Panc1 (cell line): ENCODE results near the gene C5.

ENCODE experiments used
- POLR2AphosphoS5 ChIP-seq: IDR thresholded peaks from 2 replicates; pipeline ENCODE4 v1.6.1; 2012; ENCODE audit warnings: mild to moderate bottlenecking, low read depth, low read length, moderate library complexity
- TF ChIP-seq, protein P1 (sequence below): fragments of 450-650 bp; IDR thresholded peaks from 2 replicates; pipeline ENCODE4 v1.5.1; 2017; ENCODE audit warnings: mild to moderate bottlenecking

DNA sequence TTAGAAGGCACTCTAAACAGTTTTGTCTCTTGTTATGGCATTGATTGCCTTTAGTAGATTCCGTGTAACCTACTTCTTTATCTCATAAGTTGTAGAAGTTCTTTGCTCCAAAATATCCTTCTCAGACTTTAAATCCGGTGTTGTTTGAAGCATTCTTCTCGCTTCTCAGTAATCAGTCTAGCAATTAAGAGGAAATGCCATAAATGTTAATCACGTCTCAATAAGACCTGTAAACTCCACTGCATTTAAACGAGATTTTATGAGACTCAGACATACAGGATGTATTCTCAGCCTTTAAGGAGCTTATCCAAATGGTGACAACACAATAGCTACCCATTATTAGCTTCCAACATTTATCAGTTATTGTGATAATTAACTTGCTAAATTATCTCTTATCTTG is 7.7 kb upstream of the C5 start:
- TF ChIP-seq, protein P1, sequence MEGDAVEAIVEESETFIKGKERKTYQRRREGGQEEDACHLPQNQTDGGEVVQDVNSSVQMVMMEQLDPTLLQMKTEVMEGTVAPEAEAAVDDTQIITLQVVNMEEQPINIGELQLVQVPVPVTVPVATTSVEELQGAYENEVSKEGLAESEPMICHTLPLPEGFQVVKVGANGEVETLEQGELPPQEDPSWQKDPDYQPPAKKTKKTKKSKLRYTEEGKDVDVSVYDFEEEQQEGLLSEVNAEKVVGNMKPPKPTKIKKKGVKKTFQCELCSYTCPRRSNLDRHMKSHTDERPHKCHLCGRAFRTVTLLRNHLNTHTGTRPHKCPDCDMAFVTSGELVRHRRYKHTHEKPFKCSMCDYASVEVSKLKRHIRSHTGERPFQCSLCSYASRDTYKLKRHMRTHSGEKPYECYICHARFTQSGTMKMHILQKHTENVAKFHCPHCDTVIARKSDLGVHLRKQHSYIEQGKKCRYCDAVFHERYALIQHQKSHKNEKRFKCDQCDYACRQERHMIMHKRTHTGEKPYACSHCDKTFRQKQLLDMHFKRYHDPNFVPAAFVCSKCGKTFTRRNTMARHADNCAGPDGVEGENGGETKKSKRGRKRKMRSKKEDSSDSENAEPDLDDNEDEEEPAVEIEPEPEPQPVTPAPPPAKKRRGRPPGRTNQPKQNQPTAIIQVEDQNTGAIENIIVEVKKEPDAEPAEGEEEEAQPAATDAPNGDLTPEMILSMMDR = no peak
- no peak for TF ChIP-seq POLR2AphosphoS5
